Stimulated activated CD4-positive, alpha-beta T cell treated with anti-CD3 and anti-CD28 coated beads, TNF-alpha, amount 100 ng/mL, for 4 hours (primary cell): Measurements from ENCODE around the gene TAF13.

ENCODE experiments used
- DNase-seq, 3 experiments: peaks; one replicate each; pipeline ENCODE4 v3.0.0-alpha.2; 2020; ENCODE audit warnings: low read depth in 3 of 3

The TAF13 gene, protein sequence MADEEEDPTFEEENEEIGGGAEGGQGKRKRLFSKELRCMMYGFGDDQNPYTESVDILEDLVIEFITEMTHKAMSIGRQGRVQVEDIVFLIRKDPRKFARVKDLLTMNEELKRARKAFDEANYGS

DNA sequence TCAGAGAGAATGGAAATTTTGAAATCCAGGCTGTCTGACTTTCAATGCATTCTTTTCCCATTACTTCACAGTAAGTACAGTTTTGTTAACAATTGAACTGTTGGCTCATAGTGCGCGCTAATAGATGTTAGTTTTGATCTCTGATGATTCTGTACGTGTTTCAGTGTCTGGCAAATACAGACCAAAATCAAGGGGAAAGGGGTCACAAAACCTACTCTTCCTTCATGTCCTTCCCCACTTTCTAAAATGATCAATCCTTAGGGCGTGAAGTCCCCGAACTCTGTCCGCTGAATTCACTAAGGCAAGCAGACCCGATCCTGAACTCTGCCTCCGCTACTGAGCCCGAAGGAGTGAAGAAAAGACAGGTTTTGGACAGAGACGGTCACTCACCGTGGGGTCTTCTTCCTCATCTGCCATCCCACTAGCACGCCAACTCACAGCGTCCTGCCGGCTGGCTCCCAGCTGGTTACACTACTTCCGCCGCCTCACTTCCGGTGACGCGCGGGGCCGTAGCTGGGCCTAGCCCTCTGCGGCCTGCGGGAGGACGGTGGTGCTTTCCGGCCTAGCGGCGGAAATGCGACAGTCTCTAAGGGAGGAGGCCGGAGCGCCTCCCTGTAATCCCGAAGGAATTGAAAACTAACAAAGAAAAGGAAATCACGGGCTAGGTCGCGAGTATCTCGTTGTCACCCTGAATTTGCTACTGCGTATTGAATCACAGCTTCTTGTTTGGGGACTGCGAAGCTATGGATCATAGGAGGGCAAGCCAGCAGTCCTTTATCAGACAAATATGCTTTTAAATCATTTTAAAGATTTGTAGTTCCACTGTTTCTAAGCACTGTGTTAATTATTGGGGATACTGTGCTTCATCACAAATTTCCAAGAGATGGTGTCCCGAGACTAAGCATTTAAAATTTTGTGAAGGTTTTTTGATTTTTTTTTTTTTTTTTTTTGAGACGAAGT is at the start of gene TAF13:
Gene TAF13, minus strand, starts transcription at position 473 of the 960 bp plus-strand sequence. Its CDS starts 56 bp downstream, at position 417.
- peak; percentile 65 to 71 (median 70) for DNase-seq

DNA sequence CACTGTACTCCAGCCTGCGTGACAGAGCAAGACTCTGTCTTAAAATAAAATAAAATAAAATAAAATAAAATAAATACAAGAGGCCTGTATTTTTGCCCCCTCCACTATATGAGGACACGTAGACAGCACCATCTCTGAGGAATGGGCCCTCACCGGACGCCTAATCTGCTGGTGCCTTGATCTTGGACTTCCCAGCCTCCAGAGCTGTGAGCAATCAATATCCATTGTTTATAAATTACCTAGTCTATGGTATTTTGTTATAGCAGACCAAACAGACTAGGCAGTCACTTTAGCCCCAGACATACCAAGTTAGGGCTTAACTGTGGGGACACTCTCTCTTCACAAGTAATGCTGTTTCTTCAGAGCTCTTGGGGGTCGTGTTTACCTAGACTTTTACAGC is 44.6 kb upstream of the TAF13 start:
- no peak for DNase-seq

DNA sequence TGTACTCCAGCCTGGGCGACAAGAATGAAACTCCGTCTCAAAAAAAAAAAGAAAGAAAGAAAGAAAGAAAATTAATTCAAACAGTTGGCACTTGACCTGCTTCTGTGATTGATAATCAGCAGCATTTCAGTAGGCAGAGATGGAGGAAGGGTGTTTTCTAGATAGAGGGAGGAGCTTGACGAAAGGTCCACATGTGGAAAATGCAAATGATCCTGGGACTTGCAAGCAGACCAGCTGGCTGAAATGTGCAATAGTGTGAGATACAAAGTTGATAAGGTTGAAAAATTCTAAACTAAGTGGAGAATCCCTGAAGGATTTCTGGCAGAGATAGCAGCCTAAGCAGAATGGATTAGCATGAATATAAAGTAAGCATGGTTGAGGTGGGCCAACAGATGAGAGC is 42.3 kb upstream of the TAF13 start:
- DNase-seq = no peak

DNA sequence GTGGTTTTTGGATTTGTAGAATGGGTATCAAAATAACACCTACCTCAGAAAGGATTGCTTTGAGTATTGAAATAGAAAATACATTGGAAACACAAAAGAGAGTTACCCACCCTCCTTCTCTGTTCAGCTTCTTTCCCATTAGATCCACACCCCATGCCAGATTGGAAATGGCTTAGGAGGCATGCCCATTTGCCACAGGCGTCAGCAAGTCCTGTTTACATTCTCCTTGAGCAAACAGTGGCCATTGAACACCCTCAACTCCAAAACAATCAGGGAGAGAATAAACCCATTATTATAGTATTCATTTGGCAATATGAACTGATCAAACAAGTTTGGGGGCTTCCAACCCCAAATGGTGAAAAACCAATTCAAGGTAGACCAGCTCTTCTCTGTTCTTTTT is 40.5 kb upstream of the TAF13 start:
- DNase-seq = no peak

DNA sequence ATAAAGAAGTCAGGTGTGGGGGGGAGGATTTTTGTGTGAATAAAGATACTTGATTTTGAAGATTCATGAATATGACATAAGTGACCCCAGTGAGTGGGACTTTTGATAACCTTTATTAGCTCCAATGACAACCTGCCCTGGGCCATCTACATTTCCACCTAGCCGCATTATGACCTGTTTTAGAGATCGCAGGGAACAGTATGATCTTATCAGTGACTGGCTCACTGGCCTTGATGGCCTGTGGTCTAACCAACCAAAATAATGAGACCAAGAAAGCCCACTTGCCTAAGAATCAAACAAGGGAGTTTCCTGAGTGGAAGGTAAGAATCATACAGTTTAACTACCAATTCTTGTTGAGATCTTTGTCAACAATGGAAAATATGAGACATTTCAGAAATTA is 39.9 kb upstream of the TAF13 start:
- DNase-seq = no peak

DNA sequence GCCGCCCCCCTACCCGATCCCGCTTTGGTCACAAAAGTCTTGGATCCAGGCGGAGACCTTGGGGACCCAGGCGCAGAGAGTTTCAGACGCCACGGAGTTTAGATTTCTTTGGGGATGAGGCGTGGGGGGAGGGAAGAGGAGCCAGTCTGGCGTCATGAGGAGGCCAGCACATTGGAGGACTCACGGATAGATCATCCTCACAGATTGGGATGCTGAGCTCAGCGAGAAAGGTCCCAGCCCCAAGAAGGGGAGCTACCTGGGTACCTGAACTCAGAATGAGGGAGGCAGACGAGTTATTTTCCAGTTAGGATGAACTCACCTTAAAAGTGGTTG is 38.5 kb upstream of the TAF13 start:
- DNase-seq = no peak

DNA sequence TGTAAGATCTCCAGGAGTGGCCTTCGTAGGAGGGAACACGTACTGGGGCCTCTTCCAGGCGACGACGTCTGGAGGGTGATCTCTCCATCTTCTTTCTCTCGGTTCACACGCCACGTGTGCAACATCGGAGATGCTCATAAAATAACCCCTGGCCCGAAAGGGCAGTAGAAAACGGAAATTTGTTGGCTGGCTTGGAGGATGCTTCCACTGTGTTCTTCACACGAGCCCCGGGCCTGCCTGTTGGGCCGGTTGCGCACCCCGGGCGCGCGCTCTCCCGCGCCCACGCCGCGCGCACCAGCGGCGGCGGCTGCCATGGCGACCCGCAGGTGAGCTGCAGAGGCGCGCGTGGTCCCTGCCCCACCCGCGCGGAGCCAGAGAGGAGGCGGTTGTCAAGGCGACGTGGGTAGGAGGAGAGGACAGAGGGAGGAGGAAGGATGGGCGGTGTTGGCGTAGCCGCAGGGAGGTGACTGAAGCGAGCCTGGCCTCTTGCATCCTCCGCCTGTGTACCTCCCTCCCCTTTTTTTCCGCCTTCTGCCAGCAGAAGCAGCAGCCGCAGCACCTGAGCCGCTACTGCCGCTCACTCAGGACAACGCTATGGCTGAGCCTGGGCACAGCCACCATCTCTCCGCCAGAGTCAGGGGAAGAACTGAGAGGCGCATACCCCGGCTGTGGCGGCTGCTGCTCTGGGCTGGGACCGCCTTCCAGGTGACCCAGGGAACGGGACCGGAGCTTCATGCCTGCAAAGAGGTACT is 38.0 kb upstream of the TAF13 start, which contains the start of gene ELAPOR1:
Gene ELAPOR1, plus strand, starts transcription at position 526 of the 752 bp plus-strand sequence. Its CDS starts 69 bp downstream, at position 595.
- DNase-seq = peak; percentile 61 to 93 (median 89)

DNA sequence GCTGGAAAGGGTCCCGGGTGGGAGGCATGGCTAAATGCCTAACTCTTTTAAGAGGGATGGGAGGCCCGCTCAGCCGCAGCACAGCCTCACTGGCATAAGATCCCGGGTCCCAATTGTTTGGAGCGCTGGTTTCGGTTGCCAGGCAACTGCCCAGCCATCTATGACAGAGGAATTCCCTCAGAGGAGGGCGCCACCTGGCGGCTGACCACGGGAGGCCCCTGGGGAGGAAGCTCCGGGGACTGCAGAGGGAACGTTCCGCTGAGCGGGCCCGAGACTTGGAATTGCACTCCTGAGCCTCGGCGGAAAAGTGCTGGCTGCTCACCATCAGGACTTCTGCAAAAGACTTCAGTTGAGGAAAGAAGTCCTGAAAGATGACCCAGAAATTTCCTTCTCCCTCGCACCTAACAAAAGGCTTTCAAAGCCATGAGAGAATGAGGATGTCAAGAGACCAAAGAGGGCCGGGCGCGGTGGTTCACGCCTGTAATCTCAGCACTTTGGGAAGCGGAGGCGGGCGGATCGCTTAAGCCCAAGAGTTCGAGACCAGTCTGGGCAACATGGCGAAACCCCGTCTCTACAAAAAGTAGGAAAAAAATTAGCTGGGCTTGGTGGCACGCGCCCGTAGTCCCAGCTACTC is 37.0 kb upstream of the TAF13 start:
- peak; percentile 78 to 82 (median 79) for DNase-seq

DNA sequence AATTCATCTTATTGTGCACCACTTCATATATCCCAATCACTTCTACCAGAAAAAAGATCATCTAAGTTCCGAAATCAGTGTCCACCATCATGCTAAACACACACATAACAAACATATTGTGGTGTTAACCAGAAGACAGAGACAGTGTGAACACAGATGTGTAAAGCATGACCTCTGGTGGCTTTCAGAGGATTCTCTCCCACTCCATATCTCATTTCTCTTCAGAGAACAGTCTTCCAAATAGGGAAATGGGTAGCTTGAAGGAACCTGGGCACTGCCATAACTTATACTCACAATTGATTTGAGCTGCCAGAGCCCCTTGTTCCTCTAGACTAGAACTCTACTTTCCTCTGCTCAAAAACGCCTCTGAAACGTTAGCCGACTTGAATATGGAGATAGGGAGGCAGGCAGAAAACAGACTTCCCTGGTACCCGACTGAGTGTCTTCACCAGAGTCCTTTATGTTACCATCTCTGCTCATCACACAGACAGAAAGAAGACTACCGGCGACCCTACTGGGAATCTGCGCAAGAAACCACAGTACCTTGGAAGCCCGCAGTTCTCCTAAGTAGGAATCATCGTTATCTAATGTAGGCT is 36.4 kb upstream of the TAF13 start:
- DNase-seq = no peak

DNA sequence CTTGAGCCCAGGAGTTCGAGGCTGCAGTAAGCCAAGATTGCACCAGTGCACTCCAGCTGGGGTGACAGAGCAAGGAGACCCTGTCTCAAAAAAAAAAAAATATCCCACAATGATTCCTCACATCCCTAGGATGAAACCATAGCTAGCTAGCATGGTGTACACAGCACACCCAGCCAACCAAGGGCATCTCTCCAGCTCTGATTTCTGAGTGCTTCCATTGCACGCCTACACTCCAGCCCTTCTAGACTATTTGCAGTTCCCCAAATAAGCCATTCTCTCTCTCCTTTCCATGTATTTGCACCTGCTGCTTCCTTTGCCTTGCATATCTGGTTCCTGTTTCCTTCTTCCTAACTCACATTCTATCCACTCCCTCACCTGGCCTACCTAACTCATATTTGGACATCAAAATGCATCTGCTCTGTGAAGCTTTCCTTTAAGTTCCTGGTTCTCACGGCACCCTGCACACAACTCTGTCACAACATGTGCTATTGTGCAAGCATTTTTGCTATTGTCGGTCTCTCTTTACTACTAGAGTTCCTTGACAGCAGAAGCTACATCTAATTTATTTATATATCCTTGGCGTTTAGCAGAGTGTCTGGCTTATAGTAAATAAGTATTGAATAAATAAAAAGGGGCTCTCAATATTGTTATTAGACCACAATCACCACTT is 35.7 kb upstream of the TAF13 start:
- no peak for DNase-seq

DNA sequence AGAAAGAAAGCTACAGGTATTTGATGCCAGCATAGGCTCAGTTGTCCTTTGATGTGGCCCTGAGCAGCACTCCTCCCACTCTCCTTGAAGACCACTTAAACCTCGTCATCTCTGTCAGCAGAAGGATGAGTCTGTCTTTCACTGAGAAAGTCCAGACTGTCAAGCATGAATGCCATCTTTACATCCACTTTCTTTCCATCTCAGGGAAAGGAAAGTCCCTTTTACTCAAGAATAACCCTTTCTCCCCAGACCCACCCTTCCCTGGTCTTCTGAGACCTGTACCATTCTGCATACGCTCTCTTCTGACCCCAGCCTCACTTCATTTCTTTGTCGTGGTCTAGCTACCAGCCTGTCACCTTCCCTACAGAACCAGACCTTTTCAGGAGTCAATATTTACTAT is 34.1 kb upstream of the TAF13 start:
- no peak for DNase-seq

DNA sequence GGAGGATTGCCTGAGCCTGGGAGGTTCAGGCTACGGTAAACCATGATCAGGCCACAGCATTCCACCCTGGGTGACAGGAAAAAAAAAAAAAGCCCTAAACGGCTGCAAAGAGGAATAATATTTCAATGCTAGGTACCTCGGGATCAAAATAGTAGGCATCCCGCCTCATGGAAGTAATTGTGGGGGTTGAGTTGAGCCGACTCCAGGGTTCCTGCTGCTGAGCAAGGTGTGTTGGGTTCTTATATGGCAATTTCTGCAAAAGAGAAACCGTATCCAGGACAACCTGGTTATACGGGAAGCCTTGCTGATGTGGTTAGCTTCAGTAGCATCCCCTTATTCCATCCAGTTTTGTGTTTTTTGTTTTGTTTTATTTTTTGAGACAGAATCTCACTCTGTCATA is 32.0 kb upstream of the TAF13 start:
- no peak for DNase-seq

DNA sequence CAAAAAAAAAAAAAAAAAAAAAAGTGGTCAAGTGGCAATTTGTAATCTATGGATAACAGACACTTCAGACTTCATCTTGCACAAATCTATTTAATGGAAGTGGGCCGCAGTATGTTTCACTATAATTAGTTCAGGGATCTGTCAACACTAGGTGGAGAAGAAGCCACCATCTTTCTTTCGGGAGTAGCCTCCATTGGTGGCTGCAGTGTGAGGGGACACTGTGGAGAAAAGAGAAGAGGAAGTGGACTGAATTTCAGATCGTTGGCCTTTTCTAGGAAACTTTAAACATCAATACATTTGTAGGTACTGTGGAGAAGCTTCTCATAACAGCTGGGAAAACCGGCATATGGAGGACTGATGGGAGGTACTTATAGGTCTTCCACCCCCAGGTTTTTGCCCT is 30.1 kb upstream of the TAF13 start:
- no peak for DNase-seq

DNA sequence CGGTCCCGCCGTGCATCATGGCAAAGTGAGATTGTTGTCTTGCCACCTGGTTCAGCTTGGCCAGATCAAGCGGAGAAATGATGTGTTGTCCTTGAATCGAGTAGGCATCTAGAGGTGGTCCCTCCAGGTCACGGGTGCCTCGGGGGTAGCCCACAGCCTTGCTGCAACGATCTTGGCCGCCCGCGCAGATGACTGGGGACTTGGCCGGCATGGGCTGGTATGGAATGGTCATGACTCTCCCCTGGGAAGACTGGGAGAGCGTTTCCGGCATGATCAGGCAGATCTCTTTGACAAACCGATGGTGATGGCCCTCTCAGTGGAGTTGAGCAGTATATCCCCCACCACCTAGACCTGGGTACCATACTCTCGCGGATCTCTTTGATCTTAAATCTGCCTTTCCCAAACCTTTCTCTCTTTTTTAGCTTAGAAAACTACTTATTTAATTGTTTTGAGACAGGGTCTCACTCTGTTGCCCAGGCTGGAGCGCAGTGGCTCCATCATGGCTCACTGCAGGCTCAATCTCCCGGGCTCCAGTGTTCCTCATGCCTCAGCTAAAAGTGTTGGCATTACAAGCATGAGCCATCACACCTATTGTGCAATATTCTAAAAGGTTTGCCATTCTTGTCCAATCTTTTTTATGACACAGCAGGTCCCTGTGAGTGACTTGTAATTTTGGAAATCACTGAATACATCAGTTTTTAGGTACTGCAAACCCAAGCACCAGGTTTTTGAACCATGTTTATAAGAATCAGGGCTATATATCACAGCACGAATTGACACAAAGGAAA is 28.8 kb upstream of the TAF13 start:
- DNase-seq = no peak

DNA sequence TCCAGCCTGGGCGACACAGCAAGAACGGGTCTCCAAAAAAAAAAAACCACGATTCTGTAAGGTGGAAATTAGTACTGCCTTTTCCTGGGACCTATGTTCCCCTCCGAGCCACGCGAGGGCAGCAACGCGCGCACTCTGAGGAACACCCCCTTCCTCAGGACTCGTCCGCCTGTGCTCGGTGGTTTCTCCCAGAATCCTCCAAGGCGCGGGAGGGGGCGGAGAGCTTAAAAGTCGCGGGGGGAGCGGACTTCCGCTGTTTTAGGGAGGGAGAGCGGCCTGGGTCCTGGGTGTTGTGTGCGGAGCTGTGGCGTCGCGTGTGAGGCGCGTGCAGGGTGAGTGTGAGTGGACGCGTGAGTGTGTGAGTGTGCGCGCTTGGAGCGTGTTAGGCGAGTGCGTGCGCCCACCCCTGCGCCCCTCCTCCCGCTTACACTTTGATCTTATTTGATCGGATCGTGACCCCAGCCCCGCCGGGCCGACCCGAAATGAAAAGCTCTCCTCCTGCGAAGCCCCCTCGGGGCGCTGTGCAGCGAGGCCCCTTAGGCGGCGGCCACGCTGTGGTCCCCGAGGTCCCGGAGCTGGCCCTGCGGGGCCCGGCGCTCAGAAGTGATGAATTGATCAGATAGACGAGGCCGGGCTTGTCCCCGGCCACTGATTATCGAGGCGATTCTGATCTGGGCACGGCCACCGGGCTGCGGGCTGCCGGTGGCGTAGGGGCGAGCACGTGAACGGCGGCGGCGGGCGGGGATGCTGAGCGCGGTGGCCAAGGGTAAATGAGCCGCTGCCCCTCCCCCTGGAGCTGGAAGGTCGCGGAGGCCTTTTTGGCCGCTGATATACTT is 24.4 kb upstream of the TAF13 start:
- peak; percentile 93 to 98 (median 96) for DNase-seq

DNA sequence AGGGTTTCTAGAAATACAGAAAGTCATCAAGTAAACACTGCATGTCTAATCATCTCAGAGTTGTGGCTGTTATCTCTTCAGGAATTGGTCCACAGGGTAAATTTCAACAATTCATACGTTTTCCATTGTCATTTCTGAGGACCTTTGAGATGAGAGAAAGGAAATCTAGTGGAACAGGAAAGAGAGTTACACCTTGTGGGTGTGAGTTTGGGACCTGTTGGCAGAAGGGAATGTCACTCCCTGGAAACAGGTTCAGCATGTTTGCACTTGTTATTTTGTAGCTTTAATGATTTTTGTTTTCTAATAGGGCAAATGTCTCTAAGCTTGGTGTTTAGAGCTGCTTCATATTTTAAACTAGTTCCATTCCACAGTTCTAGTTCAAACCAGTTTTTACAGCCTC is 20.3 kb upstream of the TAF13 start:
- DNase-seq = no peak

DNA sequence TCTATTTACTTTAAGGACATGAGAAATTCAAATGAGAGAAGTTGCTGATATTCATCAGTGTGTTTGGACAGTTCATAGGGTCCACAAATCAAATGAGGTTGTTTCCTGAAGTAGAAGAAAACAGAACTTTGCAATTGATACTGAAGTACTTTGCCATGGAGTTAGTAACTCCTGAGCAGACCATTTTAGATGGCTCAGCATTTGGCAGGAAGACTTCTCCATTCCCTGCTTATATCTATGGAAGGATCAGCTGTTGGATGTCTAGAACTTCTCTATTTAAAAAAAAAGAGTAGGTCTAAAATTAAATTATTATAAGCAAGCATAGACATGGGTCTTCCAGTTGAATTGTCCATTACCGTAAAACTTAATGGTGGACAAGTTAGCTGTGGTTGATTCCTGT is 19.8 kb upstream of the TAF13 start:
- no peak for DNase-seq

DNA sequence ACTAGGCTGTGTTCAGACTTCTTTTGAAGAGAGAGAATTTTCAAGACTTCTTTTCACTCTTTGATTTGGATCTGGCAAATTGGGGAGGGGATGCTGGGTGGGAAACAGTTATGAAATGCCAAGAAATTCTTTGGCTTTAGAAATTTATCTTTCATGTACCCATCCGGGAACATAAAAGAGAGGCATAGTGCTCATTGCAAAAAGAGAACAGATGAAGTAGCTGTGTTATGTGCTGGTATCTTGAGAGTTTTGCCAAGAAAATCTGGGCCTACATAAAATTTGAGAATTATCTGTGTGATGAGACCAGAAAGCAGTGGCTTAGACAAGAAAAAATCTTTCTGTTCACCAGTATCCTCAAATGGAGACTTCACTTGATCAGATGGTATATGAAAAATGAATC is 19.1 kb upstream of the TAF13 start:
- no peak for DNase-seq

DNA sequence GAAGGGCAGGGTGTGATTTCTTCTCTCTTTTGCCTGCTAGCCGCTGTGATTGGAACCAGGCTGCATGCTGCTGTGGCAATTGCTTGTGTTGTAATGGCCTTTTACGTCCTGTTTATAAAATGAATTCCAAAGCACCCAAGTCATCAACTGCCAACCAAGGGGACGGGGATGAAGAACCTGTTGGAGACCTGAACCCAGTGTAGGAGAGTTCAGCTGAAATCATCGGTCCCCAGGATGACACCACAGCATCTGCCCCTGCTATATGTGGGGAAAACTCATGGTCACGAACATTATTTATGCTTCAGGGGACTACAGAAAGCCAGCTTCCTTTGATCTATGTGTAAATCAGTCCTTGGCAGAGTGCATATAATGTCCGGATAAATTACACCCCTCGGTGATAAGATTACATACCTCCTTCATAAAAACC is 18.6 kb upstream of the TAF13 start:
- DNase-seq = no peak
